ENCODE results near the gene CD22. TPM values are rescaled to one million over a fixed set of nuclear protein-coding genes. Genes with fewer than 3 reads are reported as not detected.

Gene CD22
- total RNA-seq, 3 donors from 2014 or later (not counting 1 experiment from before 2014, with no cell fraction given), result 4.3 to 7.0 (median 6.0) TPM

- Mint-ChIP-seq H3K27me3 (ENCODE audit: low read depth in 2 of 2) (peaks cover 0 to 12% of the 10 kb centered on the region in 2 donors), H3K4me3 (no peak overlapping the region), H3K36me3 (no peaks in the 10 kb centered on the region), H3K9me3 (no peaks in the 10 kb centered on the region), H3K4me1 (peaks cover 0 to 6% of the 10 kb centered on the region in 2 donors), H3K27ac (no peak overlapping the region)
- intact Hi-C loops (cut with micrococcal nuclease), result no loop called here
- Histone ChIP-seq H3K9me3 (ENCODE audit: control insufficient read depth, insufficient read depth, low read length) (no peaks in the 10 kb centered on the region), H3K27ac (ENCODE audit: low read length) (no peak overlapping the region), H3K4me3 (ENCODE audit: low read length) (no peak overlapping the region), H3K4me1 (ENCODE audit: control insufficient read depth, insufficient read depth, low read length) (peaks cover 29% of the 10 kb centered on the region), H3K36me3 (ENCODE audit: control insufficient read depth, insufficient read depth, low read length) (no peaks in the 10 kb centered on the region), H3K27me3 (ENCODE audit: control insufficient read depth, insufficient read depth, low read length) (no peaks in the 10 kb centered on the region)
- no peak for TF ChIP-seq CTCF (IDR thresholded peaks at IDR 0.05)
- 80% methylated on average over 8 of the region's 8 CpGs for WGBS (ENCODE audit: insufficient coverage)
- no peak for ATAC-seq
- no peak for DNase-seq
These were observed 15.0 kb upstream of the CD22 start for GRCh38 chr19:35314031-35314430.

DNA sequence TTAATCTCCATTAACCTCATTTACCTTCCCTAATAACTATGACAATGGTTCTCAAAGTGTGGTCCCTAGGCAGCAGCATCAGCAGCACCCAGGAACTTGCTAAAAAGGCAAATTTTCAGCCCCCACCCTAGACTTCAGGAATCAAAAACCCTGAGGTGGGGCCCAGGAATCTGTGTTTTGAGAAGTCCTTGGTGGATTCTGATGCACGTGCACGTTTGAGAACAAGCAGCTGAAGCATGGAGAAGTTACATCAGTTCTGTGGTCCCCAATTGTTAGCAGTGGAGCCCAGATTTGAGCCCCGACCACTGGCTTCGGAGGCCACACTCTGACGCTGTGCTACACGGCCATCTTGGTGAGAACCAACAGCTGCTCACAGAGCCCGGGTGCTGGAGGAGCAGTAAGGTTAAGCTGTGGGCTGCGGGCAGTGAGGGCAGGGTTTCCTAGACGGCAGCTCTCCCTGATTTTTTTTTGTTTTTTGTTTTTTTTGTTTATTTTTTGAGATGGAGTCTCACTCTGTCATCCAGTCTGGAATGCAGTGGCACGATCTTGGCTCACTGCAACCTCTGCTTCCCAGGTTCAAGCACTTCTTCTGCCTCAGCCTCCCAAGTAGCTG, 14.0 kb upstream of the CD22 start:
- Mint-ChIP-seq H3K27ac (no peak overlapping the region), H3K27me3 (ENCODE audit: low read depth in 2 of 2) (peaks cover 0 to 10% of the 10 kb centered on the region in 2 donors), H3K4me1 (peaks cover 0 to 8% of the 10 kb centered on the region in 2 donors), H3K4me3 (no peak overlapping the region), H3K9me3 (no peaks in the 10 kb centered on the region), H3K36me3 (no peaks in the 10 kb centered on the region)
- no peak for DNase-seq
- Histone ChIP-seq H3K4me1 (ENCODE audit: control insufficient read depth, insufficient read depth, low read length) (peaks cover 35% of the 10 kb centered on the region), H3K27ac (ENCODE audit: low read length) (no peak overlapping the region), H3K4me3 (ENCODE audit: low read length) (no peak overlapping the region), H3K36me3 (ENCODE audit: control insufficient read depth, insufficient read depth, low read length) (no peaks in the 10 kb centered on the region), H3K27me3 (ENCODE audit: control insufficient read depth, insufficient read depth, low read length) (no peaks in the 10 kb centered on the region), H3K9me3 (ENCODE audit: control insufficient read depth, insufficient read depth, low read length) (no peaks in the 10 kb centered on the region)
- no peak for ATAC-seq
- intact Hi-C loops (cut with micrococcal nuclease), result no loop called here
- no peak for TF ChIP-seq CTCF (IDR thresholded peaks at IDR 0.05)
- WGBS (ENCODE audit: insufficient coverage), result 82% methylated on average over 10 of the region's 10 CpGs

DNA sequence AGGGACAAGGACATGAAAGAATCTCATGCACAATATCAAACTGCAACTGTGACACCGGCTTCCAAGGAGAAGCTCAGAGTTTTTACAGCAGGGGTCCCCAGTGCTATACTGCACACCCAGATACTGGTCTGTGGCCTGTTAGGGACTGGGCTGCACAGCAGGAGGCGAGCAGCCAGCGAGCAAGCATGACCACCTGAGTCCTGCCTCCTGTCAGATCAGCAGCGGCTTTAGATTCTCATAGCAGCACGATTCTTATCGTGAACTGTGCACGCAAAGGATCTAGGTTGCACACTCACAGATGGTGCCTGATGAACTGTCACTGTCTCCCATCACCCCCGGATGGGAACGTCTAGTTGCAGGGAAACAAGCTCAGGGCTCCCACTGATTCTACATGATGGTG, 13.1 kb upstream of the CD22 start:
- Histone ChIP-seq H3K27ac (ENCODE audit: low read length) (no peak overlapping the region), H3K27me3 (ENCODE audit: control insufficient read depth, insufficient read depth, low read length) (no peaks in the 10 kb centered on the region), H3K36me3 (ENCODE audit: control insufficient read depth, insufficient read depth, low read length) (no peaks in the 10 kb centered on the region), H3K4me3 (ENCODE audit: low read length) (no peak overlapping the region), H3K9me3 (ENCODE audit: control insufficient read depth, insufficient read depth, low read length) (no peaks in the 10 kb centered on the region), H3K4me1 (ENCODE audit: control insufficient read depth, insufficient read depth, low read length) (peaks cover 44% of the 10 kb centered on the region)
- no peaks in the 10 kb centered on the region for H3K9me3 Mint-ChIP-seq
- no peak overlapping the region for H3K27ac Mint-ChIP-seq
- no peak overlapping the region for H3K4me3 Mint-ChIP-seq
- peaks cover 0 to 10% of the 10 kb centered on the region in 2 donors for H3K27me3 Mint-ChIP-seq (ENCODE audit: low read depth in 2 of 2)
- no peak for ATAC-seq
- no peak for TF ChIP-seq CTCF (IDR thresholded peaks at IDR 0.05)
- no peak for DNase-seq
- 89% methylated on average over 9 of the region's 9 CpGs for WGBS (ENCODE audit: insufficient coverage)
- intact Hi-C loops (cut with micrococcal nuclease), result no loop called here
- peaks cover 0 to 8% of the 10 kb centered on the region in 2 donors for H3K4me1 Mint-ChIP-seq
- no peaks in the 10 kb centered on the region for H3K36me3 Mint-ChIP-seq

DNA sequence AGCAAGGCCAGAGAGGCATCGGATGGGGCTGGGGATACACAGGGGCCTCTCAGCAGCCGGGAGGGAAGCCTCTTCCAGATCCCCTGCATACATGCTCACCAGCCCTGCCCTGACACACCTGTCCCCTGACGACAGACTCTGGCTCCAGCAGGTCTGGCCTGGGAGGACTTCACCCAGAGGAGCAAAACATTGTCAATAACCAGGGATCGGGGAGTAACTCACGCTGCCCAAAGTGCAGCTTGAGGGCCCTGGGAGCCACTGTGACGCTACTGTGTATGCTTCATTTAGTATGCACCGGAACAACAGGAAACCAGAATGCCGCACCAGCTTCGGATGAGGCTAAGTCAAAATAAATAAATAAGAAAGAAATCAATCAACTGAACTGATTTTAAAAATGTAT, 12.4 kb upstream of the CD22 start:
- H3K9me3 ChIP-seq (ENCODE audit: control insufficient read depth, insufficient read depth, low read length), result no peaks in the 10 kb centered on the region
- H3K27ac ChIP-seq (ENCODE audit: low read length), result peak overlapping the region; percentile 51
- H3K4me3 Mint-ChIP-seq, result no peak overlapping the region
- ATAC-seq (no peak), DNase-seq (no peak)
- no peaks in the 10 kb centered on the region for H3K27me3 ChIP-seq (ENCODE audit: control insufficient read depth, insufficient read depth, low read length)
- H3K36me3 Mint-ChIP-seq, result no peaks in the 10 kb centered on the region
- H3K27me3 Mint-ChIP-seq (ENCODE audit: low read depth in 2 of 2), result peaks cover 0 to 10% of the 10 kb centered on the region in 2 donors
- no peaks in the 10 kb centered on the region for H3K36me3 ChIP-seq (ENCODE audit: control insufficient read depth, insufficient read depth, low read length)
- TF ChIP-seq CTCF (IDR thresholded peaks at IDR 0.05), result no peak
- peaks cover 0 to 8% of the 10 kb centered on the region in 2 donors for H3K4me1 Mint-ChIP-seq
- H3K27ac Mint-ChIP-seq, result no peak overlapping the region
- intact Hi-C loops (cut with micrococcal nuclease), result no loop called here
- H3K9me3 Mint-ChIP-seq, result no peaks in the 10 kb centered on the region
- peaks cover 46% of the 10 kb centered on the region for H3K4me1 ChIP-seq (ENCODE audit: control insufficient read depth, insufficient read depth, low read length)
- 85% methylated on average over 7 of the region's 9 CpGs for WGBS (ENCODE audit: insufficient coverage)
- H3K4me3 ChIP-seq (ENCODE audit: low read length), result no peak overlapping the region
